NCI-H2171 treated with DMSO at 0.1 percent for 48 hours (cell line): ENCODE measurements around the gene CD2AP.
"Not testable (repeated sequence)": the region's sequence is repeated elsewhere in the genome, so short reads cannot be mapped to it uniquely, and the experiment has no call there.

ENCODE experiments used
- DNase-seq: peaks from one replicate; lab custom pipeline; 2025; lab: John Stamatoyannopoulos, UW

Gene CD2AP

GRCh38 chr6:47496935-47497579, 19.5 kb downstream of the CD2AP start:
- no peak for DNase-seq

GRCh38 chr6:47502920-47503319, 25.3 kb downstream of the CD2AP start:
- DNase-seq: no peak

GRCh38 chr6:47509937-47510336, 32.3 kb downstream of the CD2AP start:
- no peak for DNase-seq

- peak; percentile 12 for DNase-seq
These were observed 35.3 kb downstream of the CD2AP start for GRCh38 chr6:47512872-47513271.

- DNase-seq: no peak
These were observed 41.7 kb downstream of the CD2AP start for GRCh38 chr6:47519279-47519678.

GRCh38 chr6:47520282-47520681, 42.7 kb downstream of the CD2AP start:
- DNase-seq: peak; percentile 78

GRCh38 chr6:47521961-47522360, 44.4 kb downstream of the CD2AP start:
- no peak for DNase-seq

- no peak for DNase-seq
These were observed 46.7 kb downstream of the CD2AP start for GRCh38 chr6:47524136-47524845.

GRCh38 chr6:47525330-47526057, 47.9 kb downstream of the CD2AP start:
- no peak for DNase-seq

- DNase-seq: no peak
These were observed 49.7 kb downstream of the CD2AP start for GRCh38 chr6:47527274-47527673.

- DNase-seq: no peak
These were observed 52.1 kb downstream of the CD2AP start for GRCh38 chr6:47529734-47530133.

- no peak for DNase-seq
These were observed 55.5 kb downstream of the CD2AP start for GRCh38 chr6:47532981-47533585.

GRCh38 chr6:47534063-47534462, 56.5 kb downstream of the CD2AP start:
- DNase-seq: no peak

GRCh38 chr6:47535316-47536225, 58.0 kb downstream of the CD2AP start:
- DNase-seq: no peak

- DNase-seq: no peak
These were observed 59.3 kb downstream of the CD2AP start for GRCh38 chr6:47536816-47537401.

GRCh38 chr6:47545223-47545622, 67.6 kb downstream of the CD2AP start:
- DNase-seq: no peak

GRCh38 chr6:47551670-47552069, 74.1 kb downstream of the CD2AP start:
- DNase-seq: no peak

- no peak for DNase-seq
These were observed 74.7 kb downstream of the CD2AP start for GRCh38 chr6:47552319-47552718.

- not testable (repeated sequence) for DNase-seq
These were observed 75.7 kb downstream of the CD2AP start for GRCh38 chr6:47553243-47553642.

GRCh38 chr6:47556459-47556858, 78.9 kb downstream of the CD2AP start:
- not testable (repeated sequence) for DNase-seq

- no peak for DNase-seq
These were observed 85.6 kb downstream of the CD2AP start for GRCh38 chr6:47563162-47563561.
